Cardiac muscle cell (in vitro differentiated cells and primary cell): ENCODE measurements around the gene IPP. TPM values are rescaled to one million over a fixed set of nuclear protein-coding genes. Genes with fewer than 3 reads are reported as not detected.
"Not testable (repeated sequence)": the region's sequence is repeated elsewhere in the genome, so short reads cannot be mapped to it uniquely, and the experiment has no call there.

ENCODE experiments used
- DNase-seq, 2 donors: peaks; one replicate each; pipeline versions ENCODE4 v3.0.0 to v3.0.0-alpha.2; 2010 to 2017; ENCODE audit warnings: low read depth in 1 of 2, low spot score in 1 of 2
- H3K27ac ChIP-seq: fragments of 200-600 bp; sonication (generic); 2 replicates; pipeline ENCODE4 v1.5.1; 2016
- H3K27me3 ChIP-seq: fragments of 200-600 bp; sonication (generic); 2 replicates; pipeline ENCODE4 v1.6.0; 2016; ENCODE audit warnings: control low read depth
- H3K36me3 ChIP-seq: fragments of 200-600 bp; sonication (generic); 2 replicates; pipeline ENCODE4 v1.5.1; 2016; ENCODE audit warnings: control low read depth
- H3K4me1 ChIP-seq: fragments of 200-600 bp; sonication (generic); 2 replicates; pipeline ENCODE4 v1.8.1; 2017; ENCODE audit warnings: low read depth, mild to moderate bottlenecking, mixed run types
- H3K4me3 ChIP-seq: fragments of 200-600 bp; sonication (generic); 2 replicates; pipeline ENCODE4 v1.5.1; 2016; ENCODE audit warnings: mild to moderate bottlenecking
- H3K9me3 ChIP-seq: fragments of 200-600 bp; sonication (generic); 2 replicates; pipeline ENCODE4 v1.5.1; 2017; ENCODE audit warnings: low read depth, mild to moderate bottlenecking, control low read depth
- CTCF ChIP-seq: IDR thresholded peaks from 2 replicates; pipeline ENCODE4 v1.5.1; 2012; ENCODE audit warnings: low read depth, mild to moderate bottlenecking, low read length
- polyA plus RNA-seq: library from polyadenylated mRNA; unstranded; fragments of >200 nt; fragmentation: Nextera tagmentation; extraction: Ambion mirVana; gene quantifications from 2 replicates; pipeline ENCODE4 v1.2.1, GENCODE V29; 2016
- total RNA-seq: library from RNA; depleted of rRNA; stranded (reverse); fragments of >200 nt; gene quantifications from 2 replicates; pipeline ENCODE4 v1.2.3, GENCODE V29; 2016

IPP gene
- total and polyA plus RNA-seq, 2 experiments from 2014 or later, result 7.3 to 12.1 TPM

DNA sequence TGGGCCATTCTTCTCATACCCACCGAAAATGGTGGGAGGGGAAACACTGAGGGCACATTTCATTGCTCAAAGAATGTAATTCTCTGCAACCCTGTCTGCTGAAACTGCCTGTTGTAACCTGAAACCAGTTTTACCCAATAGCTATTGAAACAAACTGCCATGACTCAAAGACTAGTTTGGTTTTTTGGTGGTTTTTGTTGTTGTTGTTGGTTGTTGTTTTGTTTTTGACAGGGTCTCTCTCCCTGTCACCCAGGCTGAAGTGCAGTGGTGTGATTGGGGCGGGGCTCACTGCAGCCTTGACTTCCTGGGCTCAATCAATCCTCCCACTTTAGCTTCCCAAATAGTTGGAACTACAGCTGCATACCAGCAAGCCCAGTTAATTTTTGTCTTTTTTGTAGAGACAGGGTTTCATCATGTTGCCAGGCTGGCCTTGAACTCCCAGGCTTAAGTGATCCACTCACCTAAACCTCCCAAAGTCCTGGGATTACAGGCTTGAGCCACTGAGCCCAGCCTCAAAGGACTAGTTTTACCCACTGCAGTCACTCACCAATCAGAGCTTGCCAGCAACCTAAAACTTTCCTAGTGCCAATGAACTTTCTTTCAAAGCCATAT is 2.1 kb upstream of the IPP start:
- no peaks in the 10 kb centered on the region for H3K36me3 ChIP-seq
- no peaks in the 10 kb centered on the region for H3K9me3 ChIP-seq
- H3K27ac ChIP-seq, result no peak overlapping the region
- peak in 1 of 2 donors; percentile 14 for DNase-seq
- no peak overlapping the region for H3K4me3 ChIP-seq
- H3K4me1 ChIP-seq, result peaks cover 7% of the 10 kb centered on the region
- no peak for TF ChIP-seq CTCF
- no peaks in the 10 kb centered on the region for H3K27me3 ChIP-seq

GRCh38 chr1:45752014-45752413 is 1.6 kb upstream of the IPP start:
- Histone ChIP-seq H3K4me1 (peaks cover 7% of the 10 kb centered on the region), H3K9me3 (no peaks in the 10 kb centered on the region), H3K27ac (no peak overlapping the region), H3K4me3 (no peak overlapping the region), H3K36me3 (no peaks in the 10 kb centered on the region), H3K27me3 (no peaks in the 10 kb centered on the region)
- no peak for DNase-seq
- TF ChIP-seq CTCF, result no peak

- not testable (repeated sequence) for H3K4me1 ChIP-seq, H3K27me3 ChIP-seq, DNase-seq, H3K36me3 ChIP-seq, H3K9me3 ChIP-seq
- H3K4me3 ChIP-seq, result peak overlapping the region; percentile 49
- H3K27ac ChIP-seq, result peak overlapping the region; percentile 97
Observed at GRCh38 chr1:45751039-45751838, 786 bp upstream of the IPP start.

GRCh38 chr1:45746922-45747321 is 3.5 kb downstream of the IPP start:
- peaks cover 7% of the 10 kb centered on the region for H3K4me1 ChIP-seq
- no peaks in the 10 kb centered on the region for H3K27me3 ChIP-seq
- peaks cover 4% of the 10 kb centered on the region for H3K36me3 ChIP-seq
- no peak overlapping the region for H3K27ac ChIP-seq
- no peaks in the 10 kb centered on the region for H3K9me3 ChIP-seq
- TF ChIP-seq CTCF, result no peak
- H3K4me3 ChIP-seq, result no peak overlapping the region
- DNase-seq, result no peak

DNA sequence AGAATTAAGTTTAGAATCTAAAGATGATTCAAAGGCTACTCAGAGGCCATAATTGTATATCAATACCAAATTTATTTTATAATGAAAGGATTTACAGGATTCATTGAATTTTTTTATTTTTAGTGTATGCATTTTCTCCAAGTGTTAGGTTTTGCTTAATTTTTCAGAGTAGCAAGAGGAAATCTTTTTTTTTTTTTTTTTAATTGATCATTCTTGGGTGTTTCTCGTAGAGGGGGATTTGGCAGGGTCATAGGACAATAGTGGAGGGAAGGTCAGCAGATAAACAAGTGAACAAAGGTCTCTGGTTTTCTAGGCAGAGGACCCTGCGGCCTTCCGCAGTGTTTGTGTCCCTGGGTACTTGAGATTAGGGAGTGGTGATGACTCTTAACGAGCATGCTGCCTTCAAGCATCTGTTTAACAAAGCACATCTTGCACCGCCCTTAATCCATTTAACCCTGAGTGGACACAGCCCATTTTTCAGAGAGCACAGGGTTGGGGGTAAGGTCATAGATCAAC is 10.8 kb downstream of the IPP start:
- DNase-seq, H3K4me1 ChIP-seq, H3K4me3 ChIP-seq, H3K9me3 ChIP-seq, H3K36me3 ChIP-seq, H3K27ac ChIP-seq, H3K27me3 ChIP-seq: not testable (repeated sequence)

DNA sequence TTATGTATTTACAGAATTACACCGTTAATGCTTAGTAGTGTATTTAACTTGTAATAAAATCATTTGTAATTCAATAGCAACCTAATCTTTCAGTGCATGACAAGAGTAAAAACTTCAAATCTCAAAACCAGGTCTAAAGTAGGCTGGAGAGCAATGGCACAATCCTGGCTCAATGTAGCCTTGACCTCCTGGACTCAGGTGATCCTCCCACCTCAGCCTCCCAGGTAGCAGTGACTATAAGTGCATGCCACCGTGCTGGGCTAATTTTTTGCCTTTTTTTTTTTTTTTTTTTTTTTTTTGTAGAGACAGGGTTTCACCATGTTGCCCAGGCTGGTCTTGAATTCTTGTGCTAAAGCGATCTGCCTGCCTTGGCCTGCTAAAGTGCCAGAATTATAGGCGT is 11.3 kb downstream of the IPP start:
- TF ChIP-seq CTCF, result no peak

More for the DNA sequence above, 11.3 kb downstream of the IPP start:
- Histone ChIP-seq H3K36me3 (peaks cover 5% of the 10 kb centered on the region), H3K9me3 (no peaks in the 10 kb centered on the region), H3K27me3 (no peaks in the 10 kb centered on the region), H3K4me1 (no peaks in the 10 kb centered on the region), H3K4me3 (no peak overlapping the region), H3K27ac (no peak overlapping the region)
- DNase-seq, result no peak
